Measurements from ENCODE around the gene KNG1. TPM values are rescaled to one million over a fixed set of nuclear protein-coding genes. Genes with fewer than 3 reads are reported as not detected.

The KNG1 gene
- total and polyA plus RNA-seq, 2 of the 8 experiments (the other 6 are each of a cell fraction or from before 2014, with no cell fraction given): 0.05 TPM; not detected in 1

DNA sequence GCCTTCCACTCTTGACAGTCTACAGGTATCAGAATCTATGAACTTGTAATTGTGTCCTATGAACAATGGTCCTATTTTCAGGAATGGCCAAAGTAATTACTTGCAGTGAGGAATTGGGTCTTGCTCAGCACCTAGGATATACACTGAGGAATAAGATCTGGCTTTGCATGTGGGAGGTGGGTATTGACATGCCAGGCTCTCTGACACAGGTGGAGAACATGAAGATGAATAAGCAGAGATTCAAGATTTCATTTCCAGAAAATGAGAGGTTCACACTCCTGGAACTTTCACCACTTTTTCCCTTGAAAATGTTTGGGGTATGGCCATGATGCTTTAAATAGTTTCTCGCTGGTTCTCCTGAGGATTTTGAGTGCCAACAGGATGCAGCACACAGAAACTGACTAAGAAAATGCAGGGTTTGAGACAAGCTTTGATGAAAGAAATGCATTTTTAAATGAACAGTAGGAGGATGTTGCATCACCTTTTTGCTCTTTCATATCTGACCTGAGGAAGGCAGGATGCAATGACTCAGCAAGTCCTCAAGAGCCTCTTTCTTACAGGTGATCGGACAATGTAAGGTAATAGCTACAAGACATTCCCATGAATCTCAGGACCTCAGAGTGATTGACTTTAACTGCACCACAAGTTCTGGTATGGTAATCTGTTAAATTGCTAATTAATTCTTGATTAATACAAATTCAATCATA lies 47.6 kb upstream of the KNG1 start (continued):
- no peak for TF ChIP-seq TAF1 (IDR thresholded peaks at IDR 0.05; ENCODE audit: low read depth, low read length)
- no peak for TF ChIP-seq SP2 (IDR thresholded peaks at IDR 0.05; ENCODE audit: low read length)
- TF ChIP-seq, protein P1, sequence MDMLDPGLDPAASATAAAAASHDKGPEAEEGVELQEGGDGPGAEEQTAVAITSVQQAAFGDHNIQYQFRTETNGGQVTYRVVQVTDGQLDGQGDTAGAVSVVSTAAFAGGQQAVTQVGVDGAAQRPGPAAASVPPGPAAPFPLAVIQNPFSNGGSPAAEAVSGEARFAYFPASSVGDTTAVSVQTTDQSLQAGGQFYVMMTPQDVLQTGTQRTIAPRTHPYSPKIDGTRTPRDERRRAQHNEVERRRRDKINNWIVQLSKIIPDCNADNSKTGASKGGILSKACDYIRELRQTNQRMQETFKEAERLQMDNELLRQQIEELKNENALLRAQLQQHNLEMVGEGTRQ (IDR thresholded peaks at IDR 0.05; ENCODE audit: low read length): no peak

All from H1 (cell line).